Activated T-cell treated with anti-CD3 and anti-CD28 coated beads for 24 hours (primary cell): Measurements from ENCODE around the gene CYP26A1.

Experiments
- DNase-seq: peaks from one replicate; pipeline ENCODE4 v3.0.0-alpha.2; 2020; ENCODE audit warnings: low read depth

Gene CYP26A1

DNA sequence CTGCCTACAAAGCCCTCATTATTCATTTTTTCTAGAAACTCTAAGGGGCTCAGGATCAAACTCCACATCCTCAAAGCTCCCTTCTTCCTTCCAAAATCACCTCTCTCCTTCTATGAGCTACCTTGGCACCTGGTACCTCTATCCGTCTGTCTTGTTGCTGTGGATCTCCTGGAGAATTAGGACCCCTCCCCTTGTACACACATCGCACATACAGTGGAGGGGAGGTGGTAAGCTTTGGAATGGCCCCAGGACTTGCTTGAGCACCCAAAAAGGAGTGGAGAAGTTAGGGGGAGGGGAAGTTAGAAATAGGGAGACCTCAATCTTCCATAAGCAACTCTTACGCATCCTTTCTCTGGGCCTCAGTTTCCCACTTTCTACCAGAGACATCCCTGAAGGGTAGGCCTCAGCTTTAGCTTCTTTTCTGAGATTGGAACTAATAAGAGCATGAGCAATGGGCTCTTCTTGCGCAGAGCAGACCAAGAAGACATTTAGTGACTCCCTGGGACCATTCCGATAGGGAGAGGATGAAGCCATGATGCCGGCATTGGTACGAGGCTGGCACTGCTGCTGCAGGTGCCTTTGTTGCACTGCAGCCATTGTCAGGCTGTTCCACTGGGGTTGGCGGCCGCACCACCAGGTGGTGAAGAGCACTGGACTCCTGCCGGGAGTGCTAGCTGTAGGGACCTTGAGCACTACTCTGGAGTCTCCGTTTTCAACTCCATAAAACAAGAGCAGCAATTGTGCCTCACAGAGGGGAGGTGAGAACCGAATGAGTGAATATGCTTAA is 8.6 kb upstream of the CYP26A1 start:
- DNase-seq = no peak

DNA sequence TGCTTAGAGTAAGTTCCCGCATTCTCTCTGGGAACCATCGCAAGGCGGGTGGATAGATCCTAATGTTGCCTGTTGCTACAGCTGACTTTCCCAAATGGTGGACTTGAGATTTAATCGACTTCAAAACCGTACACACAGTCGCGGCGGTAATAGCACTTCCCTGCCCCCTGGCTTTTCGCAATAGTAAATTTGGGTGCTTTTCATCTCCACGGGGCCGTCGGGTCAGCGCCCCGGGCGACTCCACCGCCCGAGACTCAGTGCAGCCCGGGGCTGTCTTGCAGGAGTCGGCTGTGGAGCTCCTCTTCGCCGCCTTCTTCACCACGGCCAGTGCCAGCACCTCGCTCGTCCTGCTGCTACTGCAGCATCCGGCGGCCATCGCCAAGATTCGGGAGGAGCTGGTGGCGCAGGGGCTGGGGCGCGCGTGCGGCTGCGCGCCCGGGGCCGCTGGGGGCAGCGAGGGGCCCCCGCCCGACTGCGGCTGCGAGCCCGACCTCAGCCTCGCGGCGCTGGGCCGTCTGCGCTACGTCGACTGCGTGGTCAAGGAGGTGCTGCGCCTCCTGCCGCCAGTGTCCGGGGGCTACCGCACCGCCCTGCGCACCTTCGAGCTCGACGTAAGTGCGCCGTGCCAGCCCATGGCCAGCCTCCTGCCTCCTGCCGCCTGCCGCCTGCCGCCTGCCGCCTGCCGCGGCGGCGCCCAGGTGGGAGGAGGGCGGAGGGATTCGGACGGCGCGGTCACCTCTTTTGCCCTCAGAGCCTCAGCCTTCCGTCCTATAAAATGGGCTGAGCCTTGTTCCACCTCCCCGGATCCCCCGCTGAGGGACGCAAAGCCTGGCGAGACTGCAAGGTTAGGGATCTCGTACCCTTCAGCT is 7.8 kb upstream of the CYP26A1 start:
- no peak for DNase-seq

DNA sequence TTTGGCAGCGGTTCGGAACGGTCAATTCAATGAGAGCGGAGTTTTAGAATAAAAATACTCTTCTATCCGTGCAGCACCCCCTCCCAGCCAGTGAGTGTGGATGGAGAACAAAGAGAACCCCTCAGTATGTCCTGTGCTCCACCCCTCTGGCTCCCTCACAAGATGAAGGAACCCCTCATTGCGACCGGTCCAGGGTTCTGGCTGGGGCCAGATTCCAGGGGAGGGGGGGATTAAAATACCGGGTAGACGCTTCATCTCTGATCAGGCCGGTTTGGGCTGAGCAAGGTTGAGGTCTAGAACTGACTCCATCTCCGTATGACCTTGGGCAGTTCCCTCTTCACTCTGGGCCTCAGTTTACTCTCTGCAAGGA is 7.2 kb upstream of the CYP26A1 start:
- no peak for DNase-seq

DNA sequence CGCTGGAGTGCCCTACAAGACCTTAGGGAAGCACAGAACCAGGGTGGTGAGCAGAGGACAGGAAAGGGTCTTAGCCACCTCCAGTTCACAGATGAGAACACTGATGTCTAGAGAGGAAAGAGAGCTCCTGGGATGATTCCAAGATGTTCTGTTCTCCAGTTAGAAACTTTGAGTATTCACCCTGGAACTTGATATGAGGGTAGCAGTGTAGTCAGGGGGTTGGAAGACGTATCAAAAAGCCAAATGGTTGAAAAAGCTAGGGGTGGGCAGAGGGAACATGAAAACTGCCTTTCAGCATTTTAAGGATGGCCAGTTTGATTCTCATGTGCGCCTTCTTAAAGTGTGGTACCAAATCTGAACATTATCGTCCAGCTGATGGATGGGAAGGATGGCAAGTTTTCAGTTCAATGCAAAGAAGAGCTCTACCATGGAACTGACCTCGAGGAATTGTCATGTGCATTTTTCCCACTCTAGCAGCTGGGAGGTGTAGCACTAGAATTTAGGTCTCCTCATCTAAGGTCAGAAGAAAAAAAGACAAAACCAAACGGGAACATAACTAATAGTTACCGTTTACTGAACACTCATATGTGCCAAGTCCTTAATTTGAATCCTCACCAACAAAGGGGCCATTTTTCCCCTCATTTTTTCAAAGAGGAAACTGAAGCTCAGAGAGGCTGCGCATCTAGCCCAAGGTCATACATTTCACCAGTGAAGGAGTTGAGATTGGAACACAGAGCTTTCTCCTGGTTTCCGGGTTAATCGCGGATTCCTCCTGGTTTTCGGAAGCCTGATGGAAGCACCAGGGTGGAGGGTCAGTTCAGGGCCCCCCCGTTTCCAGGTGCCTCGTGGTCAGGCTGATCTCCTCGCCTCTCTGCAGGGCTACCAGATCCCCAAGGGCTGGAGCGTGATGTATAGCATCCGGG is 6.0 kb upstream of the CYP26A1 start:
- no peak for DNase-seq

DNA sequence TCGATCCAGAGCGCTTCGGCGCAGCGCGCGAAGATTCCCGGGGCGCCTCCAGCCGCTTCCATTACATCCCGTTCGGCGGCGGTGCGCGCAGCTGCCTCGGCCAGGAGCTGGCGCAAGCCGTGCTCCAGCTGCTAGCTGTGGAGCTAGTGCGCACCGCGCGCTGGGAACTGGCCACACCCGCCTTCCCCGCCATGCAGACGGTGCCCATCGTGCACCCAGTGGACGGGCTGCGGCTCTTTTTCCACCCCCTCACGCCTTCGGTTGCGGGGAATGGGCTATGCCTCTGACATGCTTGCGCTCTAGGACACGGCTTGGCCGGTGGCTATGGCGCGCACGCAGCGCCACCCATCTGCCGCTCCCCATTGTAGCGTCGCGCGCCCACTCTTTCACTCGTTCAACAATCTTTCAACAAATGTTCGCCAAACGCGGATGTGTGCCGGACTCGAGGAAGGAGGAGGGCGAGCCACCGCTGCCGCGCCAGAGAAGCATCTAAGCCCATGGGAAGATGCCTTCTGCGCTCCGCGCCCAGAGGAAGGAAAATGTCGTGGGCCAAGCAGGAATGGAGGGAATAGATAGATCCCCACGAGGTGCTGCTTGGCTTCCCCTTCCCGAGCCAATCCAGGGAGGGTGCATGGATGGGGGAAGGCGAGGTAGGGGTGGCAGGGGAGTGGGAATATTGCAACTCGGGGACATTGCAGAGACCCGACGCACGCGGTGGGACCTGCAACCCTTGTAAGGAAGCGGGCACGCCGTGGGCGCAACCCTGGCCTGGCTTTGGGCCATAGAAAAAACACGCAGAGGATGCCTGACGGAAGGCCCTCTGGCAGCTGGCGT is 5.1 kb upstream of the CYP26A1 start:
- DNase-seq = no peak

DNA sequence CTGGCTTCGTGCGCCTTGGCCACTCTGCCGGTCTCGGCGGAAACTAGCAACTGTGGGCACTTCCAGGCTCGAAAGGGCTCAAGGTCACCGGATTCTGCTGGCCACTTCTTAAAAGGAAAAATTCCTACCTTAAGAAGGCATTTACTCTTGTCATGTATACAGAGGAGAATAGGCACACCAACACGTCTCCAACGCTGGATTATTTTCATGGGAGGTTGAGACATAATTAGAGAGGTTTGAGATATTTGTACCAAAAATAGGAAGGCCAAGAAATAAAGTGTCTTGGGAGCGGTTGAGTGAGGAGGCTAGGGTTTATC is 4.5 kb upstream of the CYP26A1 start:
- DNase-seq = no peak

DNA sequence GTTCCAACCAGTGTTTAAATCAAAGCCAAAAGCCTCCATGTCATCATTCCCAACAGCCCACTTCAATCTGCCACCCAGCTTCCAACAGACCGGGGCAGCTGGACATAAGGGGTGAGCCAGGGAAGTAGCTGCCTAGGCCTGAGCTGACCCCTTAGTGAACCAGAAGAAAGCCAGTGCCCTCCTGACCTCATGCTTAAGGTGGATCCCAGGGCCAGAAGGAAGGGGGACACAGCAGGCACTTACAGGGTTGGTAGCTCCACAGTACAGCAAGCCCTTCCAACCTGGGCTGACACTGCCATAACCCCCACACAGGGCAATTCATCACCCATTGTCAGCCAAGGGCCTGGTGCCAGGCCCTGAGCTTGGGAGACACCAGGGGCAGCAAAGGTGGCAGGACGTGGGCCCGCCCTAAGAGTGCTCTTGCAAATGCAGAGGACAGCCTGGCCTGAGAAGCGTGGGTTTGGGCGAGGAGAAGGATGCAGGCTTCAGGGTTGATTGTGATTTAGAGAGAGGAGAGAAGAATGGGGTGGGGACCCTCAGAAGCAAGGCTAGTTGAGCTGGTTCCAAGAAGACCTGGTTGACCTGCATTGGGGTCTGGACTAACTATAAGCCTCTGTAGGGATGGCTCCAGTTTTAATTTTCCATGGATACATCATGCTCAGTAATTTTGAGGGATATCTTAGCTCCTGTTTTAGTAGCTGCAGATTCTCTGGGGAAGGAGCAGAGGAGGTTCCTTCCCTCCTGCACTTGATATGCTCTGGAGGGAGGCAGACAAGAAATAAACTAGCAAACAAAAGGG is 3.1 kb upstream of the CYP26A1 start:
- no peak for DNase-seq

DNA sequence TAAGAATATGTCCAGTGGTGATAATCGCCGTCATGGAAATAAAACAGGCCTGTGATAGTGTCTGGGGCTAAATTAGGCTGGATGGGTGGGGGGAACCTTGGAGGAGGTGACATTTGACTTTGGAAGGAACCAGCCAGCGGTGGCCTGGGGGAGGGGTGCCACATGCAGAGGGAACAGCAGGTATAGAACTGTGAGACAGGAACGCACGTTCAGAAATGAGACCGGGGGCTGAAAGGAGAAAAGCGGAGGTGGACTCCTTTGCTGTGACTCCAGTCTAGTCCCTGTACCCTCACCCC is 2.6 kb upstream of the CYP26A1 start:
- DNase-seq = no peak

DNA sequence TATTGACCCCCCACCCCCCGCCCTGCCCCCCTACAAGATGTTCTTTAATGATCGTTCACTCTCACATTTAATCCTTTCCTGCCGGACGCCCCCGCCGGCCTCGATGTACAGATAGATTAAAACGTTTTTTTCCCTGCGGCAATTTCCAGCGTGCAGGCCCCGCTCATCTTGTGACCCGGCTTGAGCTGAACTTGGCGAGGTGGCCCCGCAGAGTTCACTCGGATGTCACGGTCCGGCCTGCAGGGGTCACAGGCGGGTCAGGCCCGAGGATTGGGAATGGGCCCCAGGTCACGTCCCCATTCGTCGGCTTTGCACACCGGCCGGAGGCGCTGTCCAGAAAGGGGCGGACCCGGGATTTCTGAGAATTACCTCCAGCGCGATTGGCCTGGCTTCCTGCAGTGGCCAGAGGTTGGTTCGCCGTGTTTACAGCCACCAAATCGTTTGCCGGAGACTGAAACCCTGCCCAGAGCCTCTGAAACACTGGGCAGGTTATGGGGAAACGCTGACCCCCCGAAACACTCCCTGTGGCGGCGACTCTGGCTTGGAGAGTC is 1.9 kb upstream of the CYP26A1 start:
- no peak for DNase-seq

DNA sequence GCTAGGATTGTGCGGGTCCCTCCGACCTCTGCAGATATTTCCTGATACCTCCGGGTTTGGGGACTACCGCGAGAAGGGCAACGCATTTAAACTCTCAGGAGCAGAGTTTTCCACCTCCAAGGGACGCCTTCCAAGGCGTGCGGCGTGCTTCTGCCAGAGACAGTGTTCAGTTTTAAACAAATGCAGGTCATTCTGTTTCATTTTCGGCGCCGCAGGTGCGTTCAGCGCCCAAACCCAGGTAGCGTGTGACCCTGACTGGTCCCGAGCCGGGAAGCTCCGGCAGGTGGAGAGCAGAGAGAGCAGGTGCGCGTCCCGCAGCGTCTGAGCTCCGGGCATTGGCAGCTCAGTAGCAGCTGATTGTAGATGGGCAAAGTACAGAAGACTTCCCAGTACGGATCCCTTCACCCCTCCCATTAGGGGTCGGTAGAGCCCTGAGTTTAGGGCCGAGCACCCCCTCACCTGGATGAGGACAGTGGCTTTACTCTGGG is 1.4 kb upstream of the CYP26A1 start:
- DNase-seq = no peak

DNA sequence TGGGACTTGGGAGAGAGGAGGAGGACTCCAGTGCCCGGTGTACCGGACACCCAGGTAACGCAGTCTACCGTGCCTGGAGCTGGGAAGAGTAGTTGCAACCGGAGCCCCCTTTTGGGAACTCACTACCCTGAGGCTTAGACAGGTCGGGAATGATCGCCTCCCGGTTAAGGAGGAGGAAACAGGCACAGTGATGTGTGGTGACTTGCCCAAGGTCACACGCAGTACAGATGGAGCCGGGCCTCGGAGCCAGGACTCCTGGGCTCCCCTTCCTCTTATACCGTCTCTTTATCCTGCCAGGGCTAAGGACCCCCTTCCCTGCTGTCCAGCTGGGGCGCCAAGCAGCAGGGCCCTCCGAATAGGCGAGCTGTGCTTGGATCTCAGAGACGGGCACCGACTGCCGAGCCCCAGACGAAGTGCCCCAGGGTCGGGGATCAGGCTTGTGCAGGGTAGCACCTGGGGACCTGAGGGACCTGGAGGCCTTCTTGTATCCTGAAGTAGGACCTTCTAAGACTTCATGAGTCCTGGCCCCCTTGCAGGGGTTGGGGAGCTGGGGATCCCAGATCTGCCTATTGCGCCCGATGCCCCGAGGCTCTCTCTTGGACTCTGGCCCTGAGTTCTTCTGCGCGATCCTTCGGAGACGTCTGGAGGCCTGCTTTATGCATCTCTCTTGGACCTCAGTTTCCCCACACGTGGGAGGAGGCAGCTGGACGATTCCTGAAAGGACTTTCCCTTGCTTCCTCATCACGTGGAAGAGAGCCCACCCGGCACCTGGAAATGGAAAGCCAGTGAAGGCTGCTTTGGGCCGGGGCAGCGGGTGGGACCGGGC is 767 bp upstream of the CYP26A1 start:
- no peak for DNase-seq

DNA sequence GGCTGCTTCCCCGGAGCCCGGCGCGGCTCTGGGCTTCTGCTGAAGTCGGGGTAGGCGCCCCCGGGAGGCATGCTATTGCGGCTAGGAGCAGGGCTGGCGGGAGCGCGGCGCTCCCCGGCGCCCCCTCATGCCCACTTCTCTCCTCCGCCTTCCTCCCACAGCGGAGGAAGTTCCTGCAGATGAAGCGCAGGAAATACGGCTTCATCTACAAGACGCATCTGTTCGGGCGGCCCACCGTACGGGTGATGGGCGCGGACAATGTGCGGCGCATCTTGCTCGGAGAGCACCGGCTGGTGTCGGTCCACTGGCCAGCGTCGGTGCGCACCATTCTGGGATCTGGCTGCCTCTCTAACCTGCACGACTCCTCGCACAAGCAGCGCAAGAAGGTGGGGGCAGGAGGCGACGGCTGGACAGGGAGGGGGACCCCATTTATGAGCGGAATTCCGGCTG is 479 bp downstream of the CYP26A1 start:
- DNase-seq = no peak

DNA sequence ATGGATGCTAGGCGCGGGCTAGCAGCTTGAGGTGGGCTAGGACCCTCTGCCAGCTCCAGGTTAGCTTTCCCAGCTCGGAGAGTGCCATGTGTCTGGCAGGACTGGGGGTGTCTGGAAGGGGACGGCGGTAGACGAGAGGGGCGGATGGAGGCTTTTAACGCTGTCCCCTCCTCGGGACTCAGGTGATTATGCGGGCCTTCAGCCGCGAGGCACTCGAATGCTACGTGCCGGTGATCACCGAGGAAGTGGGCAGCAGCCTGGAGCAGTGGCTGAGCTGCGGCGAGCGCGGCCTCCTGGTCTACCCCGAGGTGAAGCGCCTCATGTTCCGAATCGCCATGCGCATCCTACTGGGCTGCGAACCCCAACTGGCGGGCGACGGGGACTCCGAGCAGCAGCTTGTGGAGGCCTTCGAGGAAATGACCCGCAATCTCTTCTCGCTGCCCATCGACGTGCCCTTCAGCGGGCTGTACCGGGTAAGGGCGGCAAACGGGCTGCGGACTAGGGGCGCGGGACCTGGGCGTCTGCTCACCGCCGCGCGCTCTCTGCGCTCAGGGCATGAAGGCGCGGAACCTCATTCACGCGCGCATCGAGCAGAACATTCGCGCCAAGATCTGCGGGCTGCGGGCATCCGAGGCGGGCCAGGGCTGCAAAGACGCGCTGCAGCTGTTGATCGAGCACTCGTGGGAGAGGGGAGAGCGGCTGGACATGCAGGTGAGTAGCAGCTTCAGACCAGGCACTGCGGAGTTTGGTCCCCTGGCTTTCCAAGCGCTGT is 1.1 kb downstream of the CYP26A1 start:
- DNase-seq = no peak

DNA sequence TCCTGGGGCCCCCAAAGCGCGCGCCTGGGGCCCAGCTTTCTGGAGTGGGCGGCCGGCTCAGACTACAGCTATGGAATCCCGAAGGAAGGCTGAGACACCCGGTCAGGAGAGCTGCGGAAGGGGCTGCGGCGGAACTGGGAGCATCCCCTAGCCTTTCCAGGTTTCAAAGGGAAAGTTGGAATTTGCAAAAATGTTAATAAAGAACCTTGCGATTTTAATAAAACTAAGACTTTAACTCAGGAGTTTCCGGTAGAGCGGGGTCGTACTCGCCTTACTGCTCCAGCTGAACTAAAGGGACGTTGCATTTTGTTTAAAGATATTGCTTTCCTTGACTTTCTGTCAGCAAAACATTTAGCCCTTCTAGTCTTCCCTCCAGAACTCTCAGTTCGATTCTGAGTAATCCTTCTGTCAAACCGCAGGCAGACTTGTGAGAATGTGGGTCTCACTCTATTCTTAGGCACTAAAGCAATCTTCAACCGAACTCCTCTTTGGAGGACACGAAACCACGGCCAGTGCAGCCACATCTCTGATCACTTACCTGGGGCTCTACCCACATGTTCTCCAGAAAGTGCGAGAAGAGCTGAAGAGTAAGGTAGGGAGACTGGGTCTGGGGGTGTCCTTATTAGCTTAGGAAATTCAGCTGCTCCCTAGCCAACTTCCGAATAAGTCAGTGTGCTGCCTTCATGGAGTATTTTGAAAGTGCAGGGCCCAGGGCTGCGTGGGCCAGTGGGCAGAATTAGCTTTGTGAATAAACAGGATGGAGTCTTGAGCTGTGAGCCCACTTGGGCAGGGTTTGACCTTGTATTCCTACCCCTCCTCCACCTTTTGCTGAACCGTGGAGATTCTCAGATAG is 1.9 kb downstream of the CYP26A1 start:
- no peak for DNase-seq

DNA sequence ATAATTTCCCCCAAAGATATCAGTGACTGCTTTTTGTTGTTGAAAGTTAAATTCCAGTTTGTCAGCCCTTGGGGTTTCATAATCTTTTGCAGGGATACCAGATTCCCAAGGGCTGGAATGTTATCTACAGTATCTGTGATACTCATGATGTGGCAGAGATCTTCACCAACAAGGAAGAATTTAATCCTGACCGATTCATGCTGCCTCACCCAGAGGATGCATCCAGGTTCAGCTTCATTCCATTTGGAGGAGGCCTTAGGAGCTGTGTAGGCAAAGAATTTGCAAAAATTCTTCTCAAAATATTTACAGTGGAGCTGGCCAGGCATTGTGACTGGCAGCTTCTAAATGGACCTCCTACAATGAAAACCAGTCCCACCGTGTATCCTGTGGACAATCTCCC is 3.2 kb downstream of the CYP26A1 start:
- no peak for DNase-seq

DNA sequence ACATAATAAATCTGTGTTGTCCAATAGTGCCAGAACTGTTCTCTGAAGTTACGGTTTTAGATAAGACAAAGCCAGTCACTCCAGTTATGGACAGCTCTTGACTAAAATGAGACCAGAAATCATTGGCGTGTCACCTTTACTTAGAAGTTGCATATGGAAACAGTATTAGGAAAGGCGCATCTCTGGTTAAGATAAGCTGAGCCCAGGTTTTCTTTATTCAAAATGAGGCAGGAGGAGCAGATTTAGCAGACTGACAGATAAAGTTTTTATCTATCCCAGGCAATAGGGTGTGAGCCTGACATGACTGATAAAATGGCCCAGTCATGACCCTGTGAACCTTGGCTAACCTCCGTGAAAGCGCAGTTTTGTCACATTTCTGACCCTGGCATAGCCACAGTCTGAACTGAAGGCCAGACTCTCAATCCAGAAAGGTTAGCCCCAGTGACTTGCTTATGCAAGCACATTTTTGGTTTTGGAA is 4.2 kb downstream of the CYP26A1 start:
- no peak for DNase-seq

DNA sequence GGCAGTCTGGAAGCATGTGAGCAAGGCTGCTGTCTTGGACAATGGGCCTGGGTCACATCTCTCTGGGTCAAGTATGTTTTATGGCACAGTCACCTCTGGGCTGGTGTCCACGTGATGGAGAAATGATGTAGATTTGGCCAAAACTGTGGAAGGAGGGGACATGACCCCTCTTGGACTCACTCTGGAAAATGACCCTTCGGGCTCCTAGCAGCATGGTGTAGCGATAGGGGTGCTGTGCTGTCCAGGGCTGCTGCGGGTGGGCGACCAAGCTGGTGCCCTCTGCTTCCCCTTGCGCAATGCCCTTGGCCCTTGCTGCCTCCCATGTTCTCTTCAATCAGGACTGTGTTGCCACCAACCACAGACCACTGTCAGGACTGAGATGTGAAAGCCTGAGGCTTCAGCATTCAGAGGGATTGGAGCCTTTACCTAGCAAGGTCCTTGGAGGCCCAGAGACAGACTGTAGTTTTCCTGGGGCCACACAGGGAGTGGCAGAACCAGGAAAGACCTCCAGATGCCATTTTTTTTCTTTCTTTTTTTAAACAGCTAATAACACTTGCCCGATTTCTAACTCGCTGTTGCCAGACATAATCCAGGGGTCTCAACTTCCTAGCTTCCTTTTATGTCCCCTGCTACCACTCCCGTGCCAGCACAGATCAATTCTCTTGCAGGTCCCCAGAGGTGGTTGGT is 6.1 kb downstream of the CYP26A1 start:
- no peak for DNase-seq
